Measurements from ENCODE around the gene PON1.

PON1 gene

DNA sequence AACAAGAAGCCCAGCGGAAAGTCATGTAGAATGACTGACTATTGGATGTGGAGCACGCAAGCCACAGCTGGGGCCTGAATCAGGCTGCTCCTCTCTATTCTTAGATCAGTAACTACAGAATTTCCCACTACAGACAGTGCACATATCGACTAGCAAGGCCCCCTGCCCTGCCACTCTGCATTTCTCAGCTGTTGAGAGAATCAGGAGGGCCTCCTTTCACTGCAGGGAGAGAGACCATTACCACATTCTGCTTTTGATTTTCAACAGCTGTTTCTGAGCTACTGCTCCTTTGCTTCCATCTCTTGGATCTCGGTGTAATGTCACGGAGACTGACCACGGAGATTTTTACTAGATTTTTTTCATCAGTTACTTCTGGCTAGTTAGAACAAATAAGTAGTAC, 73.8 kb downstream of the PON1 start:
- no peak for DNase-seq
